Motor neuron (in vitro differentiated cells): ENCODE results near the gene MPPED1. TPM values are rescaled to one million over a fixed set of nuclear protein-coding genes. Genes with fewer than 3 reads are reported as not detected.
A peak's percentile ranks its signal among the peaks of the same experiment; 100 is the strongest.

Experiments used
- ATAC-seq, 8 experiments: fragments of 200-7000 bp; cut with Tn5 transposase; replicated peaks in 6 of 8; 2 replicates each; pipeline ENCODE4 v1.8.0; 2021; ENCODE audit warnings: mild to moderate bottlenecking in 8 of 8, moderate library complexity in 8 of 8
- H3K27ac ChIP-seq, 2 donors: fragments of 250-450 bp; sonication (Bioruptor Pico); 2 replicates each; pipeline ENCODE4 v1.9.0; 2021; ENCODE audit warnings: antibody characterized with exemption in 2 of 2, mild to moderate bottlenecking in 2 of 2, moderate library complexity in 1 of 2
- H3K4me1 ChIP-seq, 2 donors: fragments of 250-450 bp; sonication (Bioruptor Pico); replicated peaks in 1 of 2; 2 replicates each; pipeline ENCODE4 v1.6.1; 2021; ENCODE audit warnings: antibody characterized with exemption in 2 of 2, mild to moderate bottlenecking in 2 of 2, moderate library complexity in 1 of 2
- H3K4me3 ChIP-seq, 5 donors: fragments of 250-450 bp; sonication (Bioruptor Pico); 2 replicates each; pipeline ENCODE4 v1.9.0; 2021; ENCODE audit warnings: antibody characterized with exemption in 5 of 5, mild to moderate bottlenecking in 5 of 5, moderate library complexity in 4 of 5
- WGBS, 10 experiments: fragments of 450-650 bp; shearing (Covaris generic); methylation state at CpG; one replicate each; pipeline ENCODE4 v1.0.0; 2022; 5-methylcytosine and 5-hydroxymethylcytosine counted together
- in situ Hi-C, 9 experiments: fragments of 400-800 bp; cut with MboI; loops; one replicate each; pipeline ENCODE4 v1.15.0; 2021; ENCODE audit warnings: low sequenced_read_pairs in 9 of 9, low pct_unique_long_range_greater_than_20kb in 2 of 9; ENCODE audit not compliant: unreplicated experiment in 9 of 9
- total RNA-seq, 8 experiments: library from RNA; unstranded; fragments of 300-600 nt; gene quantifications; 2 replicates each; pipeline versions ENCODE4 v1.2.3 to v1.2.4, GENCODE V29; 2022

The MPPED1 gene
- total RNA-seq, 8 experiments from 2014 or later: 0.13 to 2.0 (median 0.61) TPM

DNA sequence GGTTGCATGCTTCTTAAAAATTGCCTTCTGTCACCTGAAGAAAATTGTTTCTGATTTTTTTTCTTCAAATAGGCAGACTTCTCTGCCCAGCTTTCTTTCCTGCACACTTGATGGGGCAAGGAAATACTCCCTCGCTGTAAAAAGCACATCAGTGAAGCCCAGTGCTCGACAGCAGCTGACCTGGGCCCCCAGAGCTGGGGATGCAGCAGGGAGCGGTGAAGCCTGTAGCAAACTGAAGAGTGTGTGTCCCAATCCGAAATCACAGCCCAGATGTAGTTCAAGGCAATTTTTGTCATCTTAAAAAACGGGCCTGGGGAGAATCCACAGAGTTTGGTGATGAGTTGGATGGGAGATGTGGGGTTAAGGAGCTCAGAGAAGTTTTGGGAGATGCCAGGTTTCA lies 27.0 kb upstream of the MPPED1 start:
- H3K4me1 ChIP-seq: peaks cover 3 to 19% of the 10 kb centered on the region in 2 donors
- WGBS, 10 experiments: 33 to 93% (median 52%) methylated on average over 2 to 5 of the region's 5 CpGs; no CpG with 5 or more reads in 3 of the 10 experiments
- H3K4me3 ChIP-seq: no peak overlapping the region
- ATAC-seq: no peak
- no peak overlapping the region for H3K27ac ChIP-seq
- in situ Hi-C loops: loop anchor here in 7 of 9 experiments (25.0 kb wide), 5 partner anchors 123 to 1252 kb away; partner anchors contain the start of gene EFCAB6 (in 2 of the 7)

DNA sequence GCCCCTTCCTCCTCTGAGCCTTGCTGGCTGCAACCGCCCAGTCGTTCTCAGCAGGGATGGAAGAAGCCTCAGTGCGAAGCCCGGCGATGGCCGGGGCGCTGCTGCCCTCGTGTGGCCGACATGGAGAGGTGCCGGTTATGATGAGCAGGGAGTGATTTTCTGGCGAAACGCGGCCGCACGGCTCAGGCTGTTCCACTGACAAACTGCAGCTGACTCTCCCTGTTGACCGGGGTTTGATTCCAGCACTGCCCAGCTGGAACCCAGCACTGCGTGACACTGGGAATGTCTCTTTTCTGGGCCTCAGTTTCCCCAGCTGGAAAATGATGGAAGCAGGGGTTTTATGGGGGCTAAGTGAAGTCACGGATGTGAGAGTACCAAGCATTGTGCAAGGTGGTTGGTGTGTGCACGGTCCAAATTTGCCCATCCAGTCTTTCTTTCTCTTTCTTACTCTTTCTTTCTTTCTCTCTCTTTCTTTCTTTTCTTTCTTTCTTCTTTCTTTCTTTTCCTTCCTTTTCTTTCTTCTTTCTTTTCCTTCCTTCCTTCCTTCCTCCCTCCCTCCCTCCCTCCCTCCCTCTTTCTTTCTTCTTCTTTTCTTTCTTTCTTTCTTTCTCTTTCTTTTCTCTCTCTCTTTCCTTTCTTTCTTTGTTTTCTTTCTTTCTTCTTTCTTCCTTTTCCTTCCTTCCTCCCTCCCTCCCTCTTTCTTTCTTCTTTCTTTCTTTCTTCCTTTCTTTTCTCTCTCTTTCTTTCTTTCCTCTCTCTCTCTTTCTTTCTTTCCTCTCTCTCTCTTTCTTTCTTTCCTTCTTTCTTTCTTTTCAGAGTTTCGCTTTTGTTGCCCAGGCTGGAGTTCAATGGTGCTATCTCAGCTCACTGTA lies 25.8 kb upstream of the MPPED1 start:
- 0 to 79% (median 7%) methylated on average over 1 to 8 of the region's 20 CpGs; no CpG with 5 or more reads in 2 of the 10 experiments for WGBS, 10 experiments
- in situ Hi-C loops: loop anchor here in 7 of 9 experiments (25.0 kb wide), 5 partner anchors 124 to 1251 kb away; partner anchors contain the start of gene EFCAB6 (in 2 of the 7)
- peak; percentile 85 to 95 (median 89) for ATAC-seq
- Histone ChIP-seq H3K4me3 (no peak overlapping the region), H3K4me1 (peaks cover 3 to 19% of the 10 kb centered on the region in 2 donors), H3K27ac (no peak overlapping the region)

DNA sequence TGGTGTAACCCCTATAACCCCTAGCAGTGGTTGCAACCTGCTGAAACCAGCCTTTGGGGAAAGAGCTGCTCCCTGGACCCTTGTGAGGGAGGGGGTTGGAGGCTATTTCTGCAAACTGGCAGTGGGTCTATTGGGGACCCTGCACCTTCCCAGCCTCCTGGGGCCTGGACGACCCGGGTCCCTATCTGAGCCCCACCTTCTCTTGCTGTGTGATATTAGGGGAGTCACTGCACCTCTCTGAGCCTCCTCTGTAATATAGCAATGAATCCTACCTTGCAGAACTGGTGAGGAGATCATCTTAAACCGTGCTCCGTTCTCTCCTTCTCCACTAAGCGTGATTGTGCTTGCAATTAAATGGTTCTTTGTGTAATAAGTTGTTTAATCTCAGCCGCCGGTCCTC lies 24.0 kb upstream of the MPPED1 start:
- Histone ChIP-seq H3K4me1 (peaks cover 6 to 22% of the 10 kb centered on the region in 2 donors), H3K27ac (no peak overlapping the region), H3K4me3 (no peak overlapping the region)
- in situ Hi-C loops: loop anchor here in 7 of 9 experiments (25.0 kb wide), 5 partner anchors 126 to 1249 kb away; partner anchors contain the start of gene EFCAB6 (in 2 of the 7)
- 40 to 100% (median 41%) methylated on average over 1 to 7 of the region's 7 CpGs; no CpG with 5 or more reads in 4 of the 10 experiments for WGBS, 10 experiments
- no peak for ATAC-seq

DNA sequence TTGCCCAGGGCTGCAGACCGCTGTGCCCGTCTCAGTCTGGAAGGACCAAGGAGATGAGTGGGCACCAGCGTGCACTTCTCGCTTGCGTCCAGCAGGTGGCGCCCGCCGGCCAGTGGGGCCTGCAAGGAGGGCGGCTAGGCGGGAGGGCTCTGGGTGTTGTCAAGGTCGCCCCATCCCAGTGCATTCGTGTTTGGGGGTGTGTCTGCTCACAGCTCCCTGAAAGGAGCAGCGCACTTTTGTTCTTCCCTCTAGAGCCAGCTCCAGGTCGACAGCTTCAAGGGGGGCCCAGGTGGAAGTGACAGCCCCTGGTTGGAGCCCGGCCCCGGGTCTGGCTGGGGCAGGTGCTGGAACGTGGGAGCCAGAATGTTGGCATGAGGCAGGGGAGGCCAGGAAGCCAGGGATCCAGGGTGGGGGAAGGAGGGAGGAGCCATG lies 23.4 kb upstream of the MPPED1 start:
- WGBS, 10 experiments: 0 to 60% (median 0%) methylated on average over 1 to 4 of the region's 17 CpGs; no CpG with 5 or more reads in 7 of the 10 experiments

DNA sequence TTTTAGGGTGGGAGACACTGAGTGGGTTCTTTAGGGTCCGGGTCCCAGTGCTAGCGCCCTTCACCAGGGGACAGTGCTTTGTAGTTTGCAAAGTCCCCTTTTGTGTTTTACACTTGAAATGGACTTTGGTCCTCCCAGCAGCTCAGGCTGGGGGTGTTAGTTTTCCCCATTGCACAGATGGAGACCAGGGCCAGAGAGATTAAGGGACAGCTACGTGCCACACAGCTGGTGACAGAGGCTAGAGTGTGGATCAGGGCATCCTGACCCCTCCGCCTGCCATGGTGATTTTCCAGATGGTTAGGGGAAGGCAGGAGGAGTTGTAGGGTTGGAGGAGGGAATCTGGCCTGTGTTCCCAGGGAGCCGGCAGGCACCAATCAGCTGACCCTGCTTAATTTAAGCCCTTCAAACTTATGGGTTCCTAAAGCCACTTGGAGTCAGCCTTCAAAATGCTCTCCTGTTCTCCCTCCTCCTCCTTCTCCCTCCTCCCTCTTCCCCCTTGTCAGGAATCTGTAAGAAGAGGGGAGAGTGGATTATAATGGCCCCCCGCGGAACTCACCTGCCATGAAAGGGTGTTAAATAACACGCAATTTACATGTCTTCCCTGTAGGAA lies 22.5 kb upstream of the MPPED1 start:
- no peak overlapping the region for H3K4me3 ChIP-seq
- in situ Hi-C loops: loop anchor here in 7 of 9 experiments (25.0 kb wide), 5 partner anchors 127 to 1248 kb away; partner anchors contain the start of gene EFCAB6 (in 2 of the 7)
- WGBS, 10 experiments: 33 to 100% (median 61%) methylated on average over 1 to 4 of the region's 8 CpGs; no CpG with 5 or more reads in 4 of the 10 experiments
- H3K4me1 ChIP-seq: peaks cover 14 to 35% of the 10 kb centered on the region in 2 donors
- ATAC-seq: no peak
- no peak overlapping the region for H3K27ac ChIP-seq

More for the DNA sequence above, 23.4 kb upstream of the MPPED1 start:
- H3K4me1 ChIP-seq: peaks cover 10 to 28% of the 10 kb centered on the region in 2 donors
- H3K27ac ChIP-seq: no peak overlapping the region
- ATAC-seq: peak; percentile 61 to 86 (median 75)
- in situ Hi-C loops: loop anchor here in 7 of 9 experiments (25.0 kb wide), 5 partner anchors 126 to 1249 kb away; partner anchors contain the start of gene EFCAB6 (in 2 of the 7)
- no peak overlapping the region for H3K4me3 ChIP-seq

DNA sequence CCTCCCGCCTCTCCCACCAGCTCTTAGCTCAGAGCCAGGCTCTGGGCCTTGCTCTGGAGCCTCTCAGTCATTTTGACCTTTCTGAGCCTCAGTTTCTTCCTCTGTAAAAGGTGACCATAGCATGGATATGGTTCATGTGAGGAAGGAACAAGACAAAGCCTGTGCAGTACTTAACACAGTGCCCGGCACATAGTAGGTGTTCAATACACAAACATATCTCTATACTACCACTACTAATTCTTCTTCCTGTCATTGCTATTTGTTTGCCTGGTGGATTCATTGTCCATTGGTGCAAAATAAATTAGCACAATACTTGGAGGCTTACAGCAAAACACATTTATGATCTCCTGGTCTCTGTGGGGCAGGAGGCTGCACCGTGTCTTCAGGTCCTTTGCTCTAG lies 21.6 kb upstream of the MPPED1 start:
- Histone ChIP-seq H3K27ac (no peak overlapping the region), H3K4me1 (peaks cover 14 to 44% of the 10 kb centered on the region in 2 donors), H3K4me3 (no peak overlapping the region)
- WGBS, 10 experiments: 0 to 100% (median 72%) methylated on average over 1 to 3 of the region's 3 CpGs; no CpG with 5 or more reads in 1 of the 10 experiments
- ATAC-seq: no peak
- in situ Hi-C loops: loop anchor here in 7 of 9 experiments (25.0 kb wide), 5 partner anchors 128 to 1247 kb away; partner anchors contain the start of gene EFCAB6 (in 2 of the 7)

DNA sequence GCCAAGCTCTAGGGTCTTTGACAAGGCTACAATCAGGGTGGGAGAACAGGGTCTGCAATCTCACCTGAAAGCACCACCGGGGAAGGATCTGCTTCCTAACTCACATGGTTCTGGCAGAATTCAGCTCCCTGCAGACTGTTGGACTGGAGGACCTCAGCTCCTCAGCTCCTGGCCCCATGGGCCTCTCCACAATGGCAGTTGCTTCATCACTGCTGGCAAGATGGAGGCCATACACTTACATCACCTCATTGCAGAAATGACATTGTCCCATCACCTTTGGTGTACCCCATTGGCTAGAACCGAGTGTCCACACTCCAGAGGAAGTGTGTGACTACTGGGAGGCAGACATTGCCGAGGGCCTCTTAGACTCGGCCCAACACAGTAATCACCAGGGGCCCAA lies 20.9 kb upstream of the MPPED1 start:
- H3K4me3 ChIP-seq: no peak overlapping the region
- peaks cover 14 to 44% of the 10 kb centered on the region in 2 donors for H3K4me1 ChIP-seq
- in situ Hi-C loops: loop anchor here in 7 of 9 experiments (25.0 kb wide), 5 partner anchors 129 to 1246 kb away; partner anchors contain the start of gene EFCAB6 (in 2 of the 7)
- 0 to 64% methylated on average over 1 to 3 of the region's 4 CpGs; no CpG with 5 or more reads in 8 of the 10 experiments for WGBS, 10 experiments
- ATAC-seq: no peak
- no peak overlapping the region for H3K27ac ChIP-seq

DNA sequence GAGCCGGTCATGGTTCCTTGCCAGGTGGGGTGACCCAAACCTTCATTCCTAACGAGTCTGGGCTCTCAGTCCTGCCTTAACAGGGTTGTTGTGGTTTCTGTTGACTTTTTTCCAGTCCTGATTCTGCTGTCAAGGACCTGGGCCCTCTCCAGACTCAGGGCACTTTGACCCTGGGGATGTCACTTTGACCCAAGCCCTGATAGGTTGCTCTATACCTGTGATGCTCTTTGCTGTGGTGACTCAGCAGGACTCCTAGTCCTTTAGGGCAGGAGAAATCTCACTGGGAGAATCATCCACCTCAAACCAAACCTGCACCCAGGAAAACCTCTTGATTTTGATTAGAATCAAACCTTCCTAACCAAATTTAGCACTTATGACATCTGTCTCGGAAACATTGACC lies 20.5 kb upstream of the MPPED1 start:
- ATAC-seq: no peak
- H3K4me1 ChIP-seq: peaks cover 14 to 44% of the 10 kb centered on the region in 2 donors
- H3K4me3 ChIP-seq: no peak overlapping the region
- in situ Hi-C loops: loop anchor here in 7 of 9 experiments (25.0 kb wide), 5 partner anchors 129 to 1246 kb away; partner anchors contain the start of gene EFCAB6 (in 2 of the 7)
- 27 to 100% (median 42%) methylated on average over 1 to 3 of the region's 3 CpGs; no CpG with 5 or more reads in 3 of the 10 experiments for WGBS, 10 experiments
- no peak overlapping the region for H3K27ac ChIP-seq

DNA sequence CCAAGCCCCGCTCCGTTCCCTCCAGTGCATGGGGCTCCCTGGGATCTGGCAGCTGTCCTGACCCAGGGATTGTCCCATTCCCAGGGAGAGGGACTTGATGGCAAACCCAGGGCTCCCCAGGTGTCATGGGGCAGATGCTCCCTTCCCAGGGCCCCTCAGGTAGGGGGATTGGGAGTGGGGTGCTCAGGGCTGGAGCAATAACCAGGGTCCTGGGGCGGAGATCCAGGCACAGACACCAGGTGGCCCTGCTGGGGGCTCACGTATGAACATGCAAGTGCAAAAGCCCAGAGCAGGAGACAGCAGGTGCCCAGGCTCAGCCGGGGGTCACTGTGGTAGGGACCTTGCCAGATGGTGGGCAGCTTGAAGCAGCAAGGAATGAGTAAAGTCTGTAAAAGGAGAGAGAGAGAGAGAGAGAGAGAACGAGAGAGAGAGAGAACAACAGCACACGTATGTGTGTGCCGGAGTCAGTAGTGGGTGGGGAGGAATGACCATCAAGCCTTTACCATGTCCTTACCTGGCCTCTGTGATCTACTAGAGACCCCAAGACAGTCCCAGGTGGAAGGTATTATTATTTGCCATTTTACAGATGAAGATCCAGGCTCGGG lies 19.3 kb upstream of the MPPED1 start:
- H3K4me3 ChIP-seq: no peak overlapping the region
- peak in 4 of 8 experiments; percentile 0 to 1 (median 0) for ATAC-seq
- in situ Hi-C loops: loop anchor here in 7 of 9 experiments (25.0 kb wide), 5 partner anchors 130 to 1245 kb away; partner anchors contain the start of gene EFCAB6 (in 2 of the 7)
- 18 to 100% (median 32%) methylated on average over 1 to 3 of the region's 9 CpGs; no CpG with 5 or more reads in 5 of the 10 experiments for WGBS, 10 experiments
- peaks cover 14 to 48% of the 10 kb centered on the region in 2 donors for H3K4me1 ChIP-seq
- H3K27ac ChIP-seq: peak overlapping the region; percentile 35 to 69

DNA sequence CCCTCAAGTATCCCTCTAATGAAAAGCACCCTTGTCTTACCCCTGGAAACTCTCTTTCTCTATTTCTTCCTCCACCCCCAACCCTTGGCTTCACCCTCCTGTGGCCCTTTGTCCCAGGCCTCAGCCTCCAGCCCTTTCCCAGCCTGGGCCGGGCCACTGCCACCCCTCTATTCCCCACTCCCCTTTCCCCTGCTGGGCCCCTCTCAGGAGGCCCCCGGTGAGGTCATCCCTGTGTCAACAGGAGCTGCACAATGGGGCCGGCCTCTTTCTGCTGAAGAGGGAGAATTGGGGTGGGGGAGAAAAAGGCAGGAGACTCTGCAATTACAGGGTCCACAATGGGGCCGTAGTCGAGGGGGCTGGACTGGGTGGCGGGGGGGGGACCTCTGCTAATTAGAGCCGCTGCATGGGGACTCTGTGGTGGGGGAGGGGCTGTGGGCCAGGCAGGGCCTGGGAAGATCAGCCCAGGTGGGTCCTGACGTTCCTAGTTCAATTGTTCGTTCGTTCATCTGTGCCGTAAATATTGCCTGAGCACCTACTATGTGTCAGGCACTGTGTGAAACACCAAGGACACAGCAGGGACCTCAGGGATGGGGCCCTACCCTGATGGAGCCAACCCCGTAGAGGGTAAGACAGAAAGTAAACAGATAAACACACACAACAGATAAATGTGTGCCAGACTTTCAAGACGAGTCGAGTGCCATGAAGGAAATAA lies 18.5 kb upstream of the MPPED1 start:
- ATAC-seq: peak in 5 of 8 experiments; percentile 68 to 86 (median 83)
- Histone ChIP-seq H3K4me1 (peaks cover 14 to 46% of the 10 kb centered on the region in 2 donors), H3K27ac (peak overlapping the region; percentile 35 to 69), H3K4me3 (no peak overlapping the region)
- in situ Hi-C loops: loop anchor here in 7 of 9 experiments (25.0 kb wide), 5 partner anchors 131 to 1244 kb away; partner anchors contain the start of gene EFCAB6 (in 2 of the 7)
- WGBS, 10 experiments: 0 to 100% (median 74%) methylated on average over 1 to 7 of the region's 14 CpGs; no CpG with 5 or more reads in 6 of the 10 experiments

DNA sequence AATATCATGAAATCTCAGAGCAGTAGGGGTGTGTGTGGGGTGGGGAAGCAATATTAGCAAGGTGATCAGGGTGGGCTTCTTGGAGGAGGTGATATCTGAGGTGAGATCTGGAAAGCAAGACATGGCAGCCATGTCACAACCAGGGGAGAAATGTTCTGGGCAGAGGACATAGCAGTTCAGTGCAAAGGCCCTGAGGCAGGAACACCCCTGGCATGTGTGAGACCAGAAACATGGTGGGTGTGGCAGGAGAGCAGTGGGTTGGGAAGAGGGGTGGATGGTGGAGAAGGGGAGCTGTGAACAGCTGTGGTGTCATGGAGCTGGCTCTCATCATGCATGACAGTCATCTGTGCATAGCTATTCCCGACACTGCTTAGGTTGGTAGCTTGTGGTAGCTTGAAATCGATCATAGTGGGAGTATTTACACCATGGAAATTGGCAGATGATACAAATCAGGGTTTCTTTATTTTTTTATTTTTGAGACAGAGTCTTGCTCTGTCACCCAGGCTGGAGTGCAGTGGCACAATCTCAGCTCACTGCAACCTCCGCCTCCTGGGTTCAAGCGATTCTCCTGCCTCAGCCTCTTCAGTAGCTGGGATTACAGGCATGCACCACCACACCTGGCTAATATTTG lies 17.9 kb upstream of the MPPED1 start:
- in situ Hi-C loops: loop anchor here in 7 of 9 experiments (25.0 kb wide), 5 partner anchors 132 to 1243 kb away; partner anchors contain the start of gene EFCAB6 (in 2 of the 7)
- peaks cover 11 to 39% of the 10 kb centered on the region in 2 donors for H3K4me1 ChIP-seq
- no peak for ATAC-seq
- WGBS, 10 experiments: 14 to 100% (median 100%) methylated on average over 1 to 3 of the region's 4 CpGs; no CpG with 5 or more reads in 7 of the 10 experiments
- no peak overlapping the region for H3K4me3 ChIP-seq
- peak overlapping the region in 1 of 2 donors; percentile 59 for H3K27ac ChIP-seq
